DOHH2 (cell line): ENCODE data around the gene MMUT.

Experiments used
- H3F3A ChIP-seq: fragments of 200-600 bp; sonication (generic), shearing (Covaris generic); 2 replicates; pipeline ENCODE4 v1.6.0; 2016; ENCODE audit warnings: antibody characterized with exemption, mild to moderate bottlenecking; ENCODE audit not compliant: control insufficient read depth, insufficient read depth
- H3K27ac ChIP-seq: fragments of 200-600 bp; sonication (generic); 2 replicates; pipeline ENCODE4 v1.5.1; 2014; ENCODE audit warnings: low read depth, mild to moderate bottlenecking, low read length, moderate library complexity
- H3K27me3 ChIP-seq: fragments of 200-600 bp; sonication (generic); 2 replicates; pipeline ENCODE4 v1.6.1; 2014; ENCODE audit warnings: mild to moderate bottlenecking, low read length, mixed read lengths; ENCODE audit not compliant: control insufficient read depth
- H3K36me3 ChIP-seq: fragments of 200-600 bp; sonication (generic); 2 replicates; pipeline ENCODE4 v1.6.1; 2014; ENCODE audit warnings: mild to moderate bottlenecking, low read length, moderate library complexity, mixed read lengths; ENCODE audit not compliant: control insufficient read depth
- H3K4me1 ChIP-seq: fragments of 200-600 bp; sonication (generic); 2 replicates; pipeline ENCODE4 v1.6.1; 2014; ENCODE audit warnings: mild to moderate bottlenecking, low read length, mixed read lengths; ENCODE audit not compliant: control insufficient read depth
- H3K4me2 ChIP-seq: fragments of 200-600 bp; sonication (generic); 2 replicates; pipeline ENCODE4 v1.6.0; 2014; ENCODE audit warnings: mild to moderate bottlenecking, low read length, moderate library complexity
- H3K4me3 ChIP-seq: fragments of 200-600 bp; sonication (generic); 2 replicates; pipeline ENCODE4 v1.5.1; 2014; ENCODE audit warnings: mild to moderate bottlenecking, low read length, mixed read lengths
- H3K79me2 ChIP-seq: fragments of 200-600 bp; sonication (generic); 2 replicates; pipeline ENCODE4 v1.6.1; 2014; ENCODE audit warnings: mild to moderate bottlenecking, low read length, mixed read lengths; ENCODE audit not compliant: control insufficient read depth
- H3K9me2 ChIP-seq: fragments of 200-600 bp; sonication (generic); replicated peaks from 2 replicates; pipeline ENCODE4 v1.6.1; 2014; ENCODE audit warnings: mild to moderate bottlenecking, low read length, mixed read lengths; ENCODE audit not compliant: control insufficient read depth
- H3K9me3 ChIP-seq: fragments of 200-600 bp; sonication (generic); 2 replicates; pipeline ENCODE4 v1.6.1; 2014; ENCODE audit warnings: antibody characterized with exemption, low read length, mixed read lengths; ENCODE audit not compliant: control insufficient read depth, insufficient read depth
- H4K20me1 ChIP-seq: fragments of 200-600 bp; sonication (generic); 2 replicates; pipeline ENCODE4 v1.6.0; 2014; ENCODE audit warnings: low read depth, mild to moderate bottlenecking, antibody characterized with exemption, low read length, moderate library complexity; ENCODE audit not compliant: control insufficient read depth, insufficient read depth
- EZH2phosphoT487 ChIP-seq: fragments of 200-600 bp; sonication (generic); IDR thresholded peaks from 2 replicates; pipeline ENCODE4 v1.6.1; 2017; ENCODE audit warnings: borderline replicate concordance, mild to moderate bottlenecking, antibody characterized with exemption, low read length, moderate library complexity, mixed read lengths
- TF ChIP-seq, protein P1 (sequence below): fragments of 200-600 bp; sonication (generic); IDR thresholded peaks from one replicate; pipeline ENCODE4 v1.5.1; 2014; ENCODE audit warnings: antibody characterized with exemption, mild to moderate bottlenecking, low read depth, low read length; ENCODE audit not compliant: poor library complexity, severe bottlenecking

MMUT gene

DNA sequence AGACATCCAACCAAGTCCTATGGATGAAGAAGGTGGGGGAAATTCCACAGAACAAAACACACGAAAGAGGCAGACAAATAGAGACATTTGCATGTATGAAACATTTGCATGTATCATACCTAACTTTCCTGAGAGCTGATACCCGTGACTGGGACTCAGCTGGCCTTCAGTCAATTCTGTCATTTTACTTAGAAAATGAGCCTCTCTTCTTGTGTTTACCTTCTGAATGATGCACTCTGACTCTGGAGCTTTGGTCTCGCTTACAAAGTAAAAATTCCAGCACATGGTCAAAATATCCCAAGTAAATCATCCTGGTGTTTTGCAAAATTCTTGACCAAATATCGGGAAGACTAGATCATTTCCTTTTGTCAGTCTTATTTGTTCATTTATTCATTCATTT lies 46.9 kb downstream of the MMUT start:
- H3K4me3 ChIP-seq = no peak overlapping the region
- no peaks in the 10 kb centered on the region for H4K20me1 ChIP-seq
- no peaks in the 10 kb centered on the region for H3K9me3 ChIP-seq
- no peak overlapping the region for H3K27ac ChIP-seq
- no peaks in the 10 kb centered on the region for H3K4me1 ChIP-seq
- H3K27me3 ChIP-seq = 0 out of 2 replicates have a peak, but pooled peaks cover 3% of the 10 kb centered on the region
- H3K4me2 ChIP-seq = no peak overlapping the region
- TF ChIP-seq, protein P1, sequence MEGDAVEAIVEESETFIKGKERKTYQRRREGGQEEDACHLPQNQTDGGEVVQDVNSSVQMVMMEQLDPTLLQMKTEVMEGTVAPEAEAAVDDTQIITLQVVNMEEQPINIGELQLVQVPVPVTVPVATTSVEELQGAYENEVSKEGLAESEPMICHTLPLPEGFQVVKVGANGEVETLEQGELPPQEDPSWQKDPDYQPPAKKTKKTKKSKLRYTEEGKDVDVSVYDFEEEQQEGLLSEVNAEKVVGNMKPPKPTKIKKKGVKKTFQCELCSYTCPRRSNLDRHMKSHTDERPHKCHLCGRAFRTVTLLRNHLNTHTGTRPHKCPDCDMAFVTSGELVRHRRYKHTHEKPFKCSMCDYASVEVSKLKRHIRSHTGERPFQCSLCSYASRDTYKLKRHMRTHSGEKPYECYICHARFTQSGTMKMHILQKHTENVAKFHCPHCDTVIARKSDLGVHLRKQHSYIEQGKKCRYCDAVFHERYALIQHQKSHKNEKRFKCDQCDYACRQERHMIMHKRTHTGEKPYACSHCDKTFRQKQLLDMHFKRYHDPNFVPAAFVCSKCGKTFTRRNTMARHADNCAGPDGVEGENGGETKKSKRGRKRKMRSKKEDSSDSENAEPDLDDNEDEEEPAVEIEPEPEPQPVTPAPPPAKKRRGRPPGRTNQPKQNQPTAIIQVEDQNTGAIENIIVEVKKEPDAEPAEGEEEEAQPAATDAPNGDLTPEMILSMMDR = no peak
- TF ChIP-seq EZH2phosphoT487 = no peak
- H3K79me2 ChIP-seq = no peaks in the 10 kb centered on the region
- no peaks in the 10 kb centered on the region for H3K9me2 ChIP-seq
- no peaks in the 10 kb centered on the region for H3K36me3 ChIP-seq
- no peaks in the 10 kb centered on the region for H3F3A ChIP-seq

DNA sequence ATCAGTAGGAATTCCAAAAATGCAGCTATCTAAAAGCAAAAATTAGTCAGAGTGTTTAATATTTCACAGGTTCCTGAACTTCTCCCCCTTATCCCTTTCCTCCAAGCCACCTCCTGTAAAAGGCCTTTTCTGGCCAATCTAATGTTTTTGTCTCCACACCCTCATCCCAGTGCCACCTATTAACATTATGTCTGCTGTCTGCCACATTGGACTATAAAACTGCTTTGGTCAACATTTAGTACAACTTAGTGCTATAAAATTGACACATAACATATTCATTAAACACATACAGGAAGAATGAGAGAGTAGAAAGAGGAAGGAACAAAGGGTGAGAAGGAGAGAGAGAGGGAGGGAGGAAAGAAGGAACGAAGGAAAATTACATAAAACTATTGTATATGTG lies 47.7 kb downstream of the MMUT start:
- Histone ChIP-seq H4K20me1 (no peaks in the 10 kb centered on the region), H3K9me3 (no peaks in the 10 kb centered on the region), H3K27ac (no peak overlapping the region), H3K4me1 (no peaks in the 10 kb centered on the region), H3K27me3 (no peaks in the 10 kb centered on the region), H3K9me2 (no peaks in the 10 kb centered on the region), H3K4me2 (no peak overlapping the region), H3F3A (no peaks in the 10 kb centered on the region), H3K79me2 (no peaks in the 10 kb centered on the region), H3K36me3 (no peaks in the 10 kb centered on the region), H3K4me3 (no peak overlapping the region)
- TF ChIP-seq EZH2phosphoT487 = no peak
- TF ChIP-seq, protein P1 = no peak

DNA sequence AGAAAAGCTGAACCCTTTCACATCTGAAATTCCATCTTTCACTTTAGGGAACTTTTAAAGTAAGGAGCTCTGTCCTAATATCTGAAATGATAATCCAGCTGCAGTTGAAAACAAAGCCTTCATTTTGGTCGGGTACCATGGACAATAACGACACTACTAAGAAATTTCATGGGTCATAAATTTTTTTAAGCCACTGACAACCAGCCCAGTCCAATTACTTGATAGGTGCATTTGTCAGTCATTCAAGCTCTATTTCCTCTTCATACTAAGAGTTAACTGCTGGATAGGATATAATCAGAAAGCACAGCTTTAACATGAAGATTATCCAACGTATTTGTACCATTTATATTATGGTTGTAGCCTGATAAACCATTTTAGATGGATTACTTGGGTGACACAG lies 52.5 kb downstream of the MMUT start:
- Histone ChIP-seq H3K4me3 (no peak overlapping the region), H3K4me1 (no peaks in the 10 kb centered on the region), H4K20me1 (no peaks in the 10 kb centered on the region), H3F3A (no peaks in the 10 kb centered on the region), H3K9me2 (no peaks in the 10 kb centered on the region), H3K4me2 (no peak overlapping the region), H3K79me2 (no peaks in the 10 kb centered on the region), H3K27ac (no peak overlapping the region), H3K27me3 (no peaks in the 10 kb centered on the region), H3K36me3 (no peaks in the 10 kb centered on the region), H3K9me3 (no peaks in the 10 kb centered on the region)
- no peak for TF ChIP-seq EZH2phosphoT487
- TF ChIP-seq, protein P1 = no peak

DNA sequence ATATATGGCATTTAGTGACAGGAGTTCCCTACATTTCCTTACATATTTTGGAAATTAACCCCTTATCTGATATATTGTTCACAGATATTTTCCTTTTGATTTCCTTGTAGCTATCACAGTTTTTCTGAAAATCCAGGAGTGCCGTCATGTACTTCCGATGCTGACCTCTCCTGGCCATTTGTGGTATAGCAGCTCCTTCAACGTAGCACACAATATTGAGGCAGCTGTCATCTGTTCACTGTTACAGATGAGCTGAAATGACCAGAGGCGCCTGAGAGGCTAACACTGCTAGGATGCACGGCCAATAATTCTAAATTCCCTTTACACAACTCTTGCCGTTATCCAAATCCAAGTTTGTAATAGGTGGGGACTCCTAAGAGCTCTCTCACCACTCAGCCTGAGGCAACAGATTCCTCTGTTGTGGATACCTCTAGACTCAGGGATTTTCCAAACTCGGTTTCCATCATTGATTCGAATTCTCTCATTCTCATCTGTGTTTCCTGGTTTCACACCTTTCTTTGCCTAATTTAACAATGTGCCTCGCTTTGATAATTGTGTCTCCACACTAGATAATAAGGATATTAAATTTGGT lies 53.0 kb downstream of the MMUT start:
- H3K27ac ChIP-seq = no peak overlapping the region
- no peaks in the 10 kb centered on the region for H3F3A ChIP-seq
- no peaks in the 10 kb centered on the region; the same call in 1 of the 2 replicates for H3K27me3 ChIP-seq
- H4K20me1 ChIP-seq = no peaks in the 10 kb centered on the region
- no peak overlapping the region for H3K4me3 ChIP-seq
- TF ChIP-seq, protein P1 = peak; percentile 73
- TF ChIP-seq EZH2phosphoT487 = no peak
- H3K4me2 ChIP-seq = no peak overlapping the region
- H3K4me1 ChIP-seq = no peaks in the 10 kb centered on the region
- no peaks in the 10 kb centered on the region for H3K79me2 ChIP-seq
- no peaks in the 10 kb centered on the region for H3K36me3 ChIP-seq
- H3K9me2 ChIP-seq = no peaks in the 10 kb centered on the region
- H3K9me3 ChIP-seq = no peaks in the 10 kb centered on the region
